ENCODE measurements around the gene ARHGAP26.

The ARHGAP26 gene

GRCh38 chr5:142881076-142881783, 111.1 kb downstream of the ARHGAP26 start:
- peak; percentile 94 for DNase-seq

- DNase-seq, result no peak
These were observed 111.6 kb downstream of the ARHGAP26 start for GRCh38 chr5:142881784-142882126.

GRCh38 chr5:142883025-142883424, 112.8 kb downstream of the ARHGAP26 start:
- no peak for DNase-seq

GRCh38 chr5:142883438-142883837, 113.3 kb downstream of the ARHGAP26 start:
- no peak for DNase-seq

GRCh38 chr5:142884029-142884428, 113.9 kb downstream of the ARHGAP26 start:
- no peak for DNase-seq

- DNase-seq, result no peak
These were observed 116.0 kb downstream of the ARHGAP26 start for GRCh38 chr5:142886211-142886610.

GRCh38 chr5:142886956-142887355, 116.8 kb downstream of the ARHGAP26 start:
- DNase-seq, result no peak

- peak; percentile 47 for DNase-seq
These were observed 118.4 kb downstream of the ARHGAP26 start for GRCh38 chr5:142888469-142889085.

GRCh38 chr5:142892021-142892420, 121.8 kb downstream of the ARHGAP26 start:
- DNase-seq, result no peak

GRCh38 chr5:142894315-142894714, 124.1 kb downstream of the ARHGAP26 start:
- no peak for DNase-seq

- no peak for DNase-seq
These were observed 124.6 kb downstream of the ARHGAP26 start for GRCh38 chr5:142894749-142895148.

- no peak for DNase-seq
These were observed 126.3 kb downstream of the ARHGAP26 start for GRCh38 chr5:142896325-142897007.

- DNase-seq, result no peak
These were observed 127.2 kb downstream of the ARHGAP26 start for GRCh38 chr5:142897328-142897727.

GRCh38 chr5:142900927-142901326, 130.8 kb downstream of the ARHGAP26 start:
- no peak for DNase-seq

GRCh38 chr5:142901476-142902185, 131.5 kb downstream of the ARHGAP26 start:
- DNase-seq, result no peak

GRCh38 chr5:142902186-142902965, 132.2 kb downstream of the ARHGAP26 start:
- peak; percentile 58 for DNase-seq

GRCh38 chr5:142904416-142904815, 134.2 kb downstream of the ARHGAP26 start:
- DNase-seq, result no peak

GRCh38 chr5:142905348-142905747, 135.2 kb downstream of the ARHGAP26 start:
- peak; percentile 20 for DNase-seq

GRCh38 chr5:142906863-142907671, 136.9 kb downstream of the ARHGAP26 start:
- peak; percentile 28 for DNase-seq

- no peak for DNase-seq
These were observed 138.5 kb downstream of the ARHGAP26 start for GRCh38 chr5:142908659-142909058.

- DNase-seq, result no peak
These were observed 140.0 kb downstream of the ARHGAP26 start for GRCh38 chr5:142910128-142910527.

- DNase-seq, result no peak
These were observed 141.0 kb downstream of the ARHGAP26 start for GRCh38 chr5:142911170-142911569.

All from suppressor macrophage treated with lipopolysaccharide for 4 hours (primary cell).